Mucosa of gallbladder (tissue), 1 donor: Measurements from ENCODE around the gene TNFSF11. TPM values are rescaled to one million over a fixed set of nuclear protein-coding genes. Genes with fewer than 3 reads are reported as not detected.
"Not testable (repeated sequence)": the region's sequence is repeated elsewhere in the genome, so short reads cannot be mapped to it uniquely, and the experiment has no call there.

Experiments
- DNase-seq: peaks from one replicate; pipeline ENCODE4 v3.0.0-alpha.2; 2020; ENCODE audit warnings: low spot score
- total RNA-seq: library from RNA; stranded (reverse); gene quantifications from one replicate; pipeline ENCODE4 v1.2.1, GENCODE V29; 2021
- donor health status: DM: no; HTN: no; CAD: no.

TNFSF11 gene
- total RNA-seq, 1 donor from 2014 or later: 0.95 TPM

- not testable (repeated sequence) for DNase-seq
Measured at GRCh38 chr13:42560320-42560719, 13.6 kb upstream of the TNFSF11 start.

- DNase-seq: no peak
Measured at GRCh38 chr13:42561752-42562467, 12.0 kb upstream of the TNFSF11 start.

GRCh38 chr13:42567906-42568305 lies 6.0 kb upstream of the TNFSF11 start:
- DNase-seq: no peak

- DNase-seq: no peak
Measured at GRCh38 chr13:42569576-42570344, 4.2 kb upstream of the TNFSF11 start.

GRCh38 chr13:42571895-42572294 lies 2.1 kb upstream of the TNFSF11 start:
- no peak for DNase-seq

GRCh38 chr13:42574435-42575311 lies 721 bp downstream of the TNFSF11 start:
- DNase-seq: no peak

- DNase-seq: no peak
Measured at GRCh38 chr13:42575938-42576337, 2.0 kb downstream of the TNFSF11 start.

GRCh38 chr13:42577538-42577937 lies 3.6 kb downstream of the TNFSF11 start:
- no peak for DNase-seq

- no peak for DNase-seq
Measured at GRCh38 chr13:42580644-42581043, 6.7 kb downstream of the TNFSF11 start.

GRCh38 chr13:42581427-42581826 lies 7.5 kb downstream of the TNFSF11 start:
- no peak for DNase-seq

GRCh38 chr13:42591602-42592001 lies 17.6 kb downstream of the TNFSF11 start:
- DNase-seq: no peak

GRCh38 chr13:42592915-42593900 lies 19.3 kb downstream of the TNFSF11 start:
- no peak for DNase-seq

- DNase-seq: peak; percentile 62
Measured at GRCh38 chr13:42594481-42595252, 20.7 kb downstream of the TNFSF11 start.

GRCh38 chr13:42595253-42595571 lies 21.3 kb downstream of the TNFSF11 start:
- DNase-seq: no peak

- DNase-seq: no peak
Measured at GRCh38 chr13:42597505-42597904, 23.6 kb downstream of the TNFSF11 start.

- no peak for DNase-seq
Measured at GRCh38 chr13:42600943-42601342, 27.0 kb downstream of the TNFSF11 start.

- DNase-seq: no peak
Measured at GRCh38 chr13:42602906-42603305, 29.0 kb downstream of the TNFSF11 start.

GRCh38 chr13:42603571-42603970 lies 29.6 kb downstream of the TNFSF11 start:
- DNase-seq: no peak

- DNase-seq: no peak
Measured at GRCh38 chr13:42607546-42607945, 33.6 kb downstream of the TNFSF11 start.

GRCh38 chr13:42610649-42611048 lies 36.7 kb downstream of the TNFSF11 start:
- DNase-seq: no peak
